ENCODE data around the gene SEMA6A. TPM values are rescaled to one million over a fixed set of nuclear protein-coding genes. Genes with fewer than 3 reads are reported as not detected.

The SEMA6A gene
- total and polyA plus RNA-seq, 2 of the 13 experiments (the other 11 are each of a cell fraction or from before 2014, with no cell fraction given) = 5.1 to 6.5 TPM

GRCh38 chr5:116415182-116415581 is 159.4 kb downstream of the SEMA6A start:
- no peaks in the 10 kb centered on the region for H3K79me2 ChIP-seq (ENCODE audit: insufficient read depth, low read length)
- in situ Hi-C loops (cut with HindIII; ENCODE audit: extremely low pct_ligation_motif_present, low pct_unique_long_range_greater_than_20kb) = no loop called here
- intact Hi-C loops (cut with micrococcal nuclease; ENCODE audit: unreplicated experiment) = no loop called here
- ATAC-seq (no peak), FAIRE-seq (no peak), DNase-seq (ENCODE audit: low spot score) (no peak)
- no peak overlapping the region for H3K9ac ChIP-seq (ENCODE audit: insufficient read depth, low read depth, low read length)
- no peaks in the 10 kb centered on the region for H3K27me3 ChIP-seq (ENCODE audit: control insufficient read depth in 1 of 2, insufficient read depth in 2 of 2, low read length in 2 of 2)
- 86% methylated on average over 1 of the region's 1 CpG for WGBS (ENCODE audit: low lambda C conversion rate)
- TF ChIP-seq RARG (CRISPR knock-in tag; IDR thresholded peaks at IDR 0.05; ENCODE audit: low read depth) (no peak), AKNA (CRISPR knock-in tag; IDR thresholded peaks at IDR 0.05; ENCODE audit: borderline replicate concordance) (no peak), HNRNPL (IDR thresholded peaks at IDR 0.05; ENCODE audit: low read depth, low read length) (no peak), MXI1 (IDR thresholded peaks at IDR 0.05; ENCODE audit: borderline replicate concordance, low read depth, low read length) (no peak), ZNF292 (CRISPR knock-in tag; IDR thresholded peaks at IDR 0.05; ENCODE audit: borderline replicate concordance, low read depth) (no peak), ZNF101 (CRISPR knock-in tag; IDR thresholded peaks at IDR 0.05; ENCODE audit: borderline replicate concordance, low read depth) (no peak), CCAR2 (optimal IDR thresholded peaks at IDR 0.05; ENCODE audit: low read depth, low read length) (no peak), NONO (IDR thresholded peaks at IDR 0.05) (no peak), NONO (CRISPR knock-in tag; conservative IDR thresholded peaks at IDR 0.05) (no peak), RCOR2 (CRISPR knock-in tag; IDR thresholded peaks at IDR 0.05) (no peak), PBX2 (CRISPR knock-in tag; IDR thresholded peaks at IDR 0.05) (no peak), RXRB (CRISPR knock-in tag; IDR thresholded peaks at IDR 0.05; ENCODE audit: borderline replicate concordance) (no peak), NR0B2 (CRISPR knock-in tag; IDR thresholded peaks at IDR 0.05) (no peak)
- H2AFZ ChIP-seq (ENCODE audit: low read length) = no peak overlapping the region
- no TSS peak for BruUV-seq (replicated peaks)
- H3K4me2 ChIP-seq (ENCODE audit: low read depth, low read length) = no peak overlapping the region
- H3K4me1 ChIP-seq (ENCODE audit: insufficient read depth, low read length) = no peaks in the 10 kb centered on the region
- no peak overlapping the region for H3K4me3 ChIP-seq (replicated peaks in 1 of 3; ENCODE audit: insufficient read depth in 1 of 3, low read depth in 2 of 3, low read length in 3 of 3)
- H3K36me3 ChIP-seq (replicated peaks in 1 of 2; ENCODE audit: control insufficient read depth in 1 of 2, insufficient read depth in 2 of 2, low read length in 2 of 2) = no peaks in the 10 kb centered on the region
- no peaks in the 10 kb centered on the region for H3K9me3 ChIP-seq (ENCODE audit: low read length)
- no peak overlapping the region for H3K27ac ChIP-seq (ENCODE audit: extremely low read length, insufficient read depth, low read length)
- no peaks in the 10 kb centered on the region for H4K20me1 ChIP-seq (ENCODE audit: insufficient read depth, low read length)
- POLR2A ChIA-PET = no interaction called here
- CTCF ChIA-PET (ENCODE audit: low intra/inter-chr PET ratio, low total read pairs) = no interaction called here

Measured in HepG2 (cell line).